Neuronal stem cell (in vitro differentiated cells): ENCODE results near the gene FAM177B.

Source experiments
- DNase-seq: peaks from one replicate; pipeline ENCODE4 v3.0.0-alpha.2; 2013; ENCODE audit warnings: low spot score
- H2AFZ ChIP-seq: one replicate; pipeline ENCODE4 v1.6.1; 2013; ENCODE audit warnings: mild to moderate bottlenecking, low read length, inconsistent platforms
- H2AK5ac ChIP-seq: 2 replicates; pipeline ENCODE4 v1.6.1; 2013; ENCODE audit warnings: low read depth, mild to moderate bottlenecking, inconsistent platforms, low read length, moderate library complexity, mixed read lengths
- H2BK120ac ChIP-seq: 2 replicates; pipeline ENCODE4 v1.6.1; 2013; ENCODE audit warnings: low read depth, mild to moderate bottlenecking, inconsistent platforms, low read length, moderate library complexity, mixed read lengths
- H2BK12ac ChIP-seq: one replicate; pipeline ENCODE4 v1.6.1; 2013; ENCODE audit warnings: low read length, inconsistent platforms
- H2BK15ac ChIP-seq: 2 replicates; pipeline ENCODE4 v1.6.1; 2013; ENCODE audit warnings: mild to moderate bottlenecking, low read length, inconsistent platforms, mixed read lengths
- H2BK5ac ChIP-seq: one replicate; pipeline ENCODE4 v1.6.1; 2013; ENCODE audit warnings: inconsistent platforms, mild to moderate bottlenecking, low read length, moderate library complexity
- H3K14ac ChIP-seq: one replicate; pipeline ENCODE4 v1.6.1; 2013; ENCODE audit warnings: low read length, inconsistent platforms
- H3K18ac ChIP-seq: 2 replicates; pipeline ENCODE4 v1.6.1; 2013; ENCODE audit warnings: low read length, inconsistent platforms
- H3K23ac ChIP-seq: 2 replicates; pipeline ENCODE4 v1.6.1; 2013; ENCODE audit warnings: low read depth, mild to moderate bottlenecking, mixed read lengths, low read length, inconsistent platforms; ENCODE audit not compliant: poor library complexity
- H3K27ac ChIP-seq: replicated peaks from 3 replicates; pipeline ENCODE4 v1.5.1; 2013; ENCODE audit warnings: low read length, inconsistent platforms
- H3K27me3 ChIP-seq, 3 experiments: 2 replicates each; pipeline ENCODE4 v1.6.1; 2013; ENCODE audit warnings: low read length in 3 of 3, mild to moderate bottlenecking in 2 of 3, inconsistent platforms in 1 of 3, low read depth in 1 of 3, mixed read lengths in 1 of 3, moderate library complexity in 1 of 3; ENCODE audit not compliant: control insufficient read depth in 3 of 3, insufficient read depth in 3 of 3
- H3K36me3 ChIP-seq, 2 donors: replicated peaks in 1 of 2; 2 replicates each; pipeline ENCODE4 v1.6.1; 2013; ENCODE audit warnings: low read length in 2 of 2; ENCODE audit not compliant: control insufficient read depth in 2 of 2, insufficient read depth in 2 of 2
- H3K4ac ChIP-seq: 2 replicates; pipeline ENCODE4 v1.6.1; 2013; ENCODE audit warnings: inconsistent platforms, mild to moderate bottlenecking, low read length, moderate library complexity
- H3K4me1 ChIP-seq, 2 donors: 1 replicate in 1 of 2; 2 replicates in 1 of 2; pipeline ENCODE4 v1.6.1; 2013; ENCODE audit warnings: low read length in 2 of 2, low read depth in 1 of 2; ENCODE audit not compliant: control insufficient read depth in 2 of 2, insufficient read depth in 1 of 2
- H3K4me2 ChIP-seq: one replicate; pipeline ENCODE4 v1.6.1; 2013; ENCODE audit warnings: mild to moderate bottlenecking, low read length, inconsistent platforms; ENCODE audit not compliant: insufficient read depth, poor library complexity, severe bottlenecking
- H3K4me3 ChIP-seq, 2 donors: 2 replicates each; pipeline ENCODE4 v1.5.1; 2013; ENCODE audit warnings: low read length in 2 of 2, mild to moderate bottlenecking in 2 of 2, inconsistent platforms in 1 of 2, moderate library complexity in 1 of 2
- H3K79me1 ChIP-seq: one replicate; pipeline ENCODE4 v1.6.1; 2013; ENCODE audit warnings: low read depth, mild to moderate bottlenecking, inconsistent platforms, low read length, moderate library complexity
- H3K9ac ChIP-seq: one replicate; pipeline ENCODE4 v1.6.1; 2013; ENCODE audit warnings: mild to moderate bottlenecking, low read depth, low read length, inconsistent platforms; ENCODE audit not compliant: poor library complexity
- H3K9me3 ChIP-seq, 2 donors: replicated peaks in 1 of 2; 2 replicates each; pipeline versions ENCODE3 to v1.6.1; 2013; ENCODE audit warnings: low read length in 2 of 2, mild to moderate bottlenecking in 2 of 2, inconsistent platforms in 1 of 2, low read depth in 1 of 2, mixed read lengths in 1 of 2, moderate library complexity in 1 of 2; ENCODE audit not compliant: control insufficient read depth in 2 of 2, insufficient read depth in 1 of 2
- H4K8ac ChIP-seq: one replicate; pipeline ENCODE4 v1.6.1; 2013; ENCODE audit warnings: low read depth, mild to moderate bottlenecking, inconsistent platforms, low read length, moderate library complexity
- H4K91ac ChIP-seq: one replicate; pipeline ENCODE4 v1.6.1; 2013; ENCODE audit warnings: low read length, low read depth, mild to moderate bottlenecking, inconsistent platforms; ENCODE audit not compliant: poor library complexity
- WGBS, 2 donors: extraction: QIAGEN DNeasy Blood & Tissue Kit; methylation state at CpG; one replicate each; pipeline ENCODE4 v1.1.7; 2013; ENCODE audit warnings: missing lambda C conversion rate in 2 of 2, mixed read lengths in 1 of 2; ENCODE audit not compliant: insufficient read length in 2 of 2, insufficient replicate concordance in 1 of 2; ENCODE audit errors: extremely low coverage in 2 of 2; 5-methylcytosine and 5-hydroxymethylcytosine counted together

FAM177B gene

GRCh38 chr1:222749927-222750326 is 12.9 kb downstream of the FAM177B start:
- Histone ChIP-seq H3K9me3 (no peaks in the 10 kb centered on the region), H4K8ac (no peak overlapping the region), H3K4ac (no peak overlapping the region), H3K27ac (no peak overlapping the region), H2BK12ac (no peak overlapping the region), H2AK5ac (no peak overlapping the region), H2AFZ (no peak overlapping the region), H3K9ac (no peak overlapping the region), H2BK5ac (no peak overlapping the region), H4K91ac (no peak overlapping the region), H3K36me3 (no peaks in the 10 kb centered on the region), H3K27me3 (peaks cover 0 to 15% (median 0%) of the 10 kb centered on the region in 3 experiments), H3K4me1 (peaks cover 0 to 2% of the 10 kb centered on the region in 2 donors), H3K4me2 (no peak overlapping the region), H3K79me1 (no peaks in the 10 kb centered on the region), H3K18ac (no peak overlapping the region), H2BK120ac (no peak overlapping the region), H3K4me3 (no peak overlapping the region), H3K23ac (no peak overlapping the region), H2BK15ac (no peak overlapping the region), H3K14ac (no peak overlapping the region)
- DNase-seq, result peak; percentile 27

DNA sequence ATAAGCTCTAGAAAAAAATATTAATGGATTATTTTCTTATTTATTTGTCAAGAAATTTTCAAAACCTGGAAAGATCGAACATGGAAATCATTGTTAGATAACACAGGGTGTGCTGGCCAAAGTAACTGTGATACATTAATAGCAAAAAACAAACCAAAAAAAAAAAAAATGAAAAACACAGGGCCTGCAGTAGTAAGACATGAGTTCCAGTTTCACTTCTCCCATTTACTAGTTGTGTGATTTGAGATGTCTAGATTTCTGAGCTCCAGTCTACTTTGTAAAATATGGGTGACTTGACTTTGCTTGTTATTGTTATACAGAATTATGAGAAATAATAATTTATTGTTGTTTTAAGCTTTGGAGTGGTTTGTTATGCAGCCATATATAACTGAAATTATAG is 13.6 kb downstream of the FAM177B start:
- Histone ChIP-seq H3K4ac (no peak overlapping the region), H2BK5ac (no peak overlapping the region), H2BK15ac (no peak overlapping the region), H3K27ac (no peak overlapping the region), H2BK120ac (no peak overlapping the region), H3K9ac (no peak overlapping the region), H4K91ac (no peak overlapping the region), H3K9me3 (no peaks in the 10 kb centered on the region), H2BK12ac (no peak overlapping the region), H3K4me1 (peaks cover 0 to 2% of the 10 kb centered on the region in 2 donors), H3K79me1 (no peaks in the 10 kb centered on the region), H3K18ac (no peak overlapping the region), H3K23ac (no peak overlapping the region), H3K36me3 (no peaks in the 10 kb centered on the region), H3K4me3 (no peak overlapping the region), H2AK5ac (no peak overlapping the region), H3K14ac (no peak overlapping the region), H4K8ac (no peak overlapping the region), H2AFZ (no peak overlapping the region), H3K27me3 (peaks cover 0 to 17% (median 0%) of the 10 kb centered on the region in 3 experiments), H3K4me2 (no peak overlapping the region)
- DNase-seq, result no peak
- no CpG with 5 or more reads among the region's 1 CpG for WGBS, 2 donors

DNA sequence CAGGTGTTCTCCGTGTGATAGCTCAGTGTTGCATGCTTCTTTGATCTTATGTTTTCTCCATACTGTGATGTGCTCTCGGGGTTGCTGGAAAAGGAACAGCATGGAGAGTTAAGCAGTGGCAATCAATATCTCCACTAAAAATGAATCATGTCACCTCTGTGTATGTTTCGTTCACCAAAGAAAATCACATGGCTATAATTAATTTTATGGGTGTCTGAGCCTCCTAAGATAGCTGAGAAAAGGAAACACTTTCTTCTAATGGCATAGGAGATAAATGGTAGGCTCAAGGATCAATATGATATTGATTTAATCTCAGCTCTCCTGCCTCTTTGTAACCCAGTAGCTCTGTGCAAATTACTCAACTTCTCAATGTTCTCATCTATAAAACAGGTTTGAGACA is 14.3 kb downstream of the FAM177B start:
- Histone ChIP-seq H3K27me3 (peaks cover 0 to 17% (median 0%) of the 10 kb centered on the region in 3 experiments), H3K4ac (no peak overlapping the region), H2BK15ac (no peak overlapping the region), H3K36me3 (no peaks in the 10 kb centered on the region), H3K4me3 (no peak overlapping the region), H3K4me1 (peaks cover 0 to 2% of the 10 kb centered on the region in 2 donors), H3K9me3 (no peaks in the 10 kb centered on the region), H3K23ac (no peak overlapping the region), H2BK12ac (no peak overlapping the region), H2BK5ac (no peak overlapping the region), H3K79me1 (no peaks in the 10 kb centered on the region), H3K14ac (no peak overlapping the region), H2AK5ac (no peak overlapping the region), H4K91ac (no peak overlapping the region), H4K8ac (no peak overlapping the region), H3K9ac (no peak overlapping the region), H2AFZ (no peak overlapping the region), H3K27ac (no peak overlapping the region), H3K18ac (no peak overlapping the region), H2BK120ac (no peak overlapping the region), H3K4me2 (no peak overlapping the region)
- no CpG with 5 or more reads among the region's 3 CpGs for WGBS, 2 donors
- DNase-seq, result no peak

DNA sequence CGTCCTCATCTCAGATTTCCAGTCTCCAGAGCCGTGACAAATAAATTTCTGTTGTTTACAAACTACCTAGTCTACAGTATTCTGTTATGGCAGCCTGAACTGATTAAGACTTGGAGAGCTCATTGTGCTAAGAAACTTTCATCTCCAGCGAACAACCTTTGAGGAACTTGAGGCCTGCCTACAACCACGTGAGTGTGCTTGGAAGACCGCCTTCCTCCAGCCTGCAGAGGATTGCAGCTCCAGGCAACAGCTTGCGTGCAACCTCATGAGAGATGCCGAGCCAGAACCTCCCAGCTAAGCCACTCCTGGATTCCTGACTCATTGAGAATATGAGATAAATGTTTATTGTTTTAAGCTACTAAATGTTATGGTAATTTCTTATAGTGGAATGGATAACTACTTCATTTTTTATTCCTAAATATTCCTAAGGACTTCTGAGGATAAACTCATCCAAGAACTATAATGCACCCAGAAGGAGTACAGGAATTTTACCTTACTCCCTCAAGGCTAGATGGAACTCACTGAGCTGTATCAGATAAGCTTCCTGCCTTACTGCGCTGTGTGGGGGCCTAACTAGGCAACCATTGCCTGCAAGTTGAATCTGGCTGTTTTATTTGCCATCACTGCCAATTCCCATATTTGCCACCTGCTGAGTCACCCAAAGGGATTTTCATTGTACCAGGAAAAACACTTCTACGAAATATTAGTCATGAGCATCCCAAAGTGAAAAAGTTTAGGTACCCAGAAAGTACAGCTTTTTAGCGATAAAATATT is 17.6 kb downstream of the FAM177B start:
- no peaks in the 10 kb centered on the region for H3K79me1 ChIP-seq
- H3K27ac ChIP-seq, result no peak overlapping the region

More for the DNA sequence above, 17.6 kb downstream of the FAM177B start:
- Histone ChIP-seq H3K14ac (no peak overlapping the region), H3K23ac (no peak overlapping the region), H3K9me3 (no peaks in the 10 kb centered on the region), H3K18ac (no peak overlapping the region), H3K4ac (no peak overlapping the region), H3K4me1 (peaks cover 0 to 2% of the 10 kb centered on the region in 2 donors), H2BK15ac (no peak overlapping the region), H2BK12ac (no peak overlapping the region), H3K4me2 (no peak overlapping the region), H2BK120ac (no peak overlapping the region), H2AK5ac (no peak overlapping the region), H3K9ac (no peak overlapping the region), H2BK5ac (no peak overlapping the region), H4K8ac (no peak overlapping the region), H3K27me3 (peaks cover 0 to 8% (median 0%) of the 10 kb centered on the region in 3 experiments), H2AFZ (no peak overlapping the region), H3K36me3 (no peaks in the 10 kb centered on the region), H4K91ac (no peak overlapping the region), H3K4me3 (no peak overlapping the region)
- WGBS, 2 donors, result no CpG with 5 or more reads among the region's 10 CpGs
- DNase-seq, result no peak
